Activated CD4-positive, alpha-beta T cell treated with anti-CD3 and anti-CD28 coated beads, Interleukin-2, amount 50 U/mL, for 16 hours (primary cell): ENCODE data around the gene PLCB1.
A peak's percentile ranks its signal among the peaks of the same experiment; 100 is the strongest.

Experiments used
- DNase-seq: peaks from one replicate; pipeline ENCODE4 v3.0.0-alpha.2; 2020

Gene PLCB1

GRCh38 chr20:8161264-8162071 is 29.4 kb downstream of the PLCB1 start:
- DNase-seq: no peak

- no peak for DNase-seq
Measured at GRCh38 chr20:8162610-8163009, 30.5 kb downstream of the PLCB1 start.

GRCh38 chr20:8163543-8163942 is 31.5 kb downstream of the PLCB1 start:
- no peak for DNase-seq

GRCh38 chr20:8166730-8167129 is 34.7 kb downstream of the PLCB1 start:
- DNase-seq: no peak

- DNase-seq: no peak
Measured at GRCh38 chr20:8168785-8169288, 36.8 kb downstream of the PLCB1 start.

GRCh38 chr20:8170921-8171320 is 38.9 kb downstream of the PLCB1 start:
- no peak for DNase-seq

GRCh38 chr20:8172191-8172590 is 40.1 kb downstream of the PLCB1 start:
- no peak for DNase-seq

GRCh38 chr20:8175741-8176675 is 43.9 kb downstream of the PLCB1 start:
- DNase-seq: no peak

- DNase-seq: no peak
Measured at GRCh38 chr20:8183526-8183925, 51.5 kb downstream of the PLCB1 start.

GRCh38 chr20:8187740-8188139 is 55.7 kb downstream of the PLCB1 start:
- DNase-seq: no peak

- DNase-seq: no peak
Measured at GRCh38 chr20:8190043-8190880, 58.2 kb downstream of the PLCB1 start.

- DNase-seq: no peak
Measured at GRCh38 chr20:8194721-8195120, 62.7 kb downstream of the PLCB1 start.

- no peak for DNase-seq
Measured at GRCh38 chr20:8196096-8196495, 64.0 kb downstream of the PLCB1 start.

GRCh38 chr20:8200220-8200619 is 68.2 kb downstream of the PLCB1 start:
- no peak for DNase-seq

- DNase-seq: no peak
Measured at GRCh38 chr20:8203366-8203765, 71.3 kb downstream of the PLCB1 start.

GRCh38 chr20:8205996-8206395 is 73.9 kb downstream of the PLCB1 start:
- no peak for DNase-seq

- DNase-seq: no peak
Measured at GRCh38 chr20:8208226-8208625, 76.2 kb downstream of the PLCB1 start.

GRCh38 chr20:8209061-8209460 is 77.0 kb downstream of the PLCB1 start:
- DNase-seq: no peak

GRCh38 chr20:8210749-8211148 is 78.7 kb downstream of the PLCB1 start:
- no peak for DNase-seq

- DNase-seq: peak; percentile 9
Measured at GRCh38 chr20:8212286-8212685, 80.2 kb downstream of the PLCB1 start.

- no peak for DNase-seq
Measured at GRCh38 chr20:8213270-8213669, 81.2 kb downstream of the PLCB1 start.

GRCh38 chr20:8213831-8214587 is 81.9 kb downstream of the PLCB1 start:
- peak; percentile 51 for DNase-seq
